ENCODE measurements around the gene GSDMA. TPM values are rescaled to one million over a fixed set of nuclear protein-coding genes. Genes with fewer than 3 reads are reported as not detected.

The GSDMA gene
- total and polyA plus RNA-seq, 9 of the 15 experiments (the other 6 are each of a cell fraction or from before 2014, with no cell fraction given), result 0.04 to 0.13 (median 0.07) TPM; not detected in 2

- TF ChIP-seq ETV6 (IDR thresholded peaks at IDR 0.05; ENCODE audit: borderline replicate concordance in 1 of 2, low read depth in 2 of 2, low read length in 1 of 2), result no peak
- TF ChIP-seq ETV6 (CRISPR knock-in tag; IDR thresholded peaks at IDR 0.05; ENCODE audit: borderline replicate concordance), result peak; percentile 60
- peak; percentile 68; the same call in 1 of the 2 replicates for TF ChIP-seq HES1 (IDR thresholded peaks at IDR 0.05; ENCODE audit: low read depth)
- TF ChIP-seq CTBP1 (IDR thresholded peaks at IDR 0.05; ENCODE audit: borderline replicate concordance), result peak; percentile 67; the same call in 1 of the 2 replicates
- no peak for TF ChIP-seq ZNF75A (CRISPR knock-in tag; IDR thresholded peaks at IDR 0.05)
- TF ChIP-seq ZNF449 (CRISPR knock-in tag; IDR thresholded peaks at IDR 0.05), result 0 out of 2 replicates have a peak, but pooled peaks have one; percentile 23
- TF ChIP-seq ATF3 (IDR thresholded peaks at IDR 0.05), result peak; percentile 99
- TF ChIP-seq ATF3 (CRISPR knock-in tag; conservative IDR thresholded peaks at IDR 0.05), result peak; percentile 71
- TF ChIP-seq MEF2A (IDR thresholded peaks at IDR 0.05; ENCODE audit: control insufficient read depth, low read depth, low read length), result 0 out of 2 replicates have a peak, but pooled peaks have one; percentile 12
- no peak for TF ChIP-seq POLR3G (IDR thresholded peaks at IDR 0.05; ENCODE audit: extremely low read depth, insufficient read length, insufficient replicate concordance)
- peak; percentile 74 for TF ChIP-seq GMEB1 (CRISPR knock-in tag; IDR thresholded peaks at IDR 0.05)
- TF ChIP-seq CREM (IDR thresholded peaks at IDR 0.05; ENCODE audit: low read depth), result peak; percentile 98
- TF ChIP-seq SPI1 (IDR thresholded peaks at IDR 0.05; ENCODE audit: borderline replicate concordance, low read depth, low read length), result no peak
- TF ChIP-seq SMAD3 (CRISPR knock-in tag; conservative IDR thresholded peaks at IDR 0.05), result peak; percentile 57
- 0 out of 2 replicates have a peak, but pooled peaks have one; percentile 51 for TF ChIP-seq ZNF76 (CRISPR knock-in tag; IDR thresholded peaks at IDR 0.05; ENCODE audit: borderline replicate concordance)
- TF ChIP-seq ILF3 (IDR thresholded peaks at IDR 0.05; ENCODE audit: borderline replicate concordance), result peak; percentile 24; the same call in 1 of the 2 replicates
- TF ChIP-seq ZNF589 (CRISPR knock-in tag; IDR thresholded peaks at IDR 0.05; ENCODE audit: low read depth), result peak; percentile 79; the same call in 1 of the 2 replicates
- TF ChIP-seq FOXJ3 (CRISPR knock-in tag; IDR thresholded peaks at IDR 0.05), result no peak
- TF ChIP-seq EZH2 (IDR thresholded peaks at IDR 0.05; ENCODE audit: borderline replicate concordance, low read depth, low read length), result no peak
- no peak for TF ChIP-seq CREBBP (IDR thresholded peaks at IDR 0.05; ENCODE audit: low read depth, low read length)
- peak; percentile 52; the same call in 1 of the 2 replicates for TF ChIP-seq NR4A1 (CRISPR knock-in tag; IDR thresholded peaks at IDR 0.05)
- peak; percentile 62; the same call in 1 of the 2 replicates for TF ChIP-seq NR4A1 (tag; IDR thresholded peaks at IDR 0.05)
- TF ChIP-seq PHF20 (IDR thresholded peaks at IDR 0.05; ENCODE audit: partially characterized antibody), result peak; percentile 94
- peak; percentile 61 for TF ChIP-seq DIDO1 (tag; IDR thresholded peaks at IDR 0.05; ENCODE audit: low read depth)
These were observed 17.8 kb downstream of the GSDMA start, which contains the start of gene PSMD3 (continued) for GRCh38 chr17:39980351-39981206.

Measured in K562 (cell line).